ENCODE measurements around the gene GTF2H4.

Gene GTF2H4

DNA sequence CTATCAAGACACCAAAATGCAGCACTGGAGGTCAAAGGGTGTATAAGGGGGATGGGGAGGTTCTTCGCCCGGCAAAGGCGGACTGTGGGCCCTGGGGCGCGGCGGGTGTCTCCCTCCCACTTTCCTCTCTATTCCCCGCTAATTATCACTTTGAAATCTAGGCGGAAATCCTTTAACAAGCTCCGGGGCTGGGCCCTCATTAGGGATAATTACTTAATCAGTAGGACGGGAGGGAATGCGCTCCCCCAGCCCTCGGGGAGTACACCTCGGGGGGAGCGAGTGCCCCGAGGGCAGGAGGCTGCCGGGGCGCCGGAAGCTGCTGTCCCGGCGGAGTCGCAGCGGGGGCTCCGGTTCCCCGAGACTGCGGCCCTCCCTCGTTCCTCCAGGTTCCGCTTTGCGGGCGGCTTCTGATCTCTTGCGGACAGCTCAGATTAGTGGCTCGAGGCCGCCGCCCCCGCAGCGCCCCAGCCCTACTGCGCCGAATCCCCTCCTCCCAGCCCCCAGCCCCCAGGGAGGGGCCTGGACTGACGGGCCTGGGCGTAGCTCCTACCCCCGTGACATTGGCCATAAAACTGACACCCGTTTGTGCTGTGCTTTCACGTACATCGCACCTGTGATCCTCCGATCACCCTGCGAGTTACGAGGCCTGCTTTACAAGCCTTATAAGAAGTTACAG, 47.5 kb downstream of the GTF2H4 start:
- peak; percentile 39 for DNase-seq (ENCODE audit: low spot score)

DNA sequence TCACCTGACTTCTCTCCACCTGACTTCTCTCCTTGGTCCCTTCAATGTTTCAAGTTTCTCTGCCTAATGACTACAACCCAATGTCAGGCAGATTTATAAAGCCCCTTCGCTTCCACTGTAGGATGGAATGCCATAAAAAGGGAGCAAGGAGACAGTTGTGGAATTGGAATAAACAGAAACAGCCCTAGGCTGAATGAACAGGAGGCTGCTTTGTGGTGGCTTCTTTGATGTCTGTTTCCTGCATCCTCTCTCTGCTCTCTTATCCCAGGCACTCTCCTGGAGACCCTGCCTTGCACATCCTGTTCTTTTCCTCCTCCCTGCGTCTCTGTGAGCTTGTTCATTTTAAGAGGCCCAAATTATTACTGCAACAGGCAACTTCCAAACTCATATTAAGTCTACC, 49.7 kb downstream of the GTF2H4 start:
- DNase-seq (ENCODE audit: low spot score), result no peak

DNA sequence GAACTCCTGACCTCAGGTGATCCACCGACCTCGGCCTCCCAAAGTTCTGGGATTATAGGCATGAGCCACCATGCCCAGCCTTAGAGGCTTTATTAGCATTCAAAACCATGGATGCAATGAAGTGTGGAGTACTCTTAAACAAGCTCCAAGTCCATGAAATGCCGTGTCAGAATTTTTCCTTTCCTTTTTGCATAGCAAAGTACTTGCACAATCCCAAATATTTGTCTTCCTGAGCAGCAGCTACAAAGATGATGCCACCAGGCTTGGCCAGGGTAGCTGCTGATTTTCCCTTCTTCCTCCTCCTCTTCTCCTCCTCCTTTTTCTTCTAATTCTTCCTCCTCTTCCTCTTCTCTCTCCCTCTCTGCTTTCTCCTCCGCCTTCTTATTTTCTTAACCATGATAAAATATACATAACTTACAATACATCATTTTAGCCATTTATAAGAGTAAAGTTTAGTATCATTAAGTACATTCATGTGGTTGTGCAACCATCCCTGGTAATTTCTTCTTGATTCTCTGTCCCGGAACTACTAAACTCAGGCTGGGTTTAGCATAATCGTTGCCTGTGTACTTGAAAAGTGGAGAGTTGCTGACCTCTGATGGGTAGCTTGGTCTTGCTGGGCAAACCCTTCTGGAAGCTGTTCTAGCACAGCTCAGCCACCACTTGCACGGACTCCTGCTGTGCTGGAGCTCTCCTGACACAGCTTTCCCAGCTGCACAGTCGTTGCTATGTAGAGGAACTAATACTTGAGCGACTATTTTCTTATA, 53.1 kb downstream of the GTF2H4 start:
- DNase-seq (ENCODE audit: low spot score), result no peak

DNA sequence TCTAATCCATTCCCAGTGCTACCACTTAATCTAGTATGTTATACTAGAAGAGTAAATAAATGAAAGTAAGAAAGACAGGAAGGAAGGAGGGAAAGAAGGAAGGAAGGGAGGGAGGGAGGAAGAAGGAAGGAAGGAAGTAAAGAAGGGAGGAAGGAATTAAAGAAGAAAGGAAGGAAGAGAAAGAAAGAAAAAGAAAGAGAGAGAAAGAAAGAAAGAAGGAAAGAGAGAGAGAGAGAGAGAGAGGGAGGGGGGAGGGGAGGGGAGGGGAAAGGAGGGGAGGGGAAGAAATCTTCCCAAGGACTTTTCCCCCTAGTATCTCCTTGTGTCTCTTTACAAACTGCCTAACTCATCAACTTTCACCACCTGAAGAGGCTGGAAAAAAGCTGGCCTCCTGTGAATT, 54.7 kb downstream of the GTF2H4 start:
- DNase-seq (ENCODE audit: low spot score), result no peak

DNA sequence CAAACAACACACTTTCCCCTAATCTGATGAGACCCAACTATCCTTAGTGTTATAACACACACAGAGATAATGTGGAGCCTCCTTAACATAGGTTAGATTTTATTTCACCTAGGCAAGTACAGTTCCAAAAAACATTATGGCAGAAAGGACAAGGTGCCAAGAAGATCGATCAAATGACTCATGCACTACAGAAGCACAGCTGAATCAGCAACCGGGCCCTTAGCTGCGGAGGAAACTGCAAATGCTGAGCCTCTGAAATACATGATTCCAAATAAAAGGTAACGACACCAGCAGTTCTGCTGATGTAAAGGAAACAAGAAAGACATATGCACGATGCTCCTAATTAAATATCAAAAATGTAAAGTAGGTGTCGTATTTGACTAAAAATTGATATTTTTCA, 55.6 kb downstream of the GTF2H4 start:
- DNase-seq (ENCODE audit: low spot score), result no peak
